Tongue (tissue), 2 donors: ENCODE results near the gene LRRTM1. TPM values are rescaled to one million over a fixed set of nuclear protein-coding genes. Genes with fewer than 3 reads are reported as not detected.

Experiments used
- DNase-seq: peaks from one replicate; pipeline ENCODE4 v3.0.0-alpha.2; 2015
- total RNA-seq: library from RNA; depleted of rRNA; stranded (reverse); fragments of >200 nt; gene quantifications from one replicate; pipeline ENCODE4 v1.2.3, GENCODE V29; 2014

Gene LRRTM1
- total RNA-seq, 1 donor from 2014 or later: 0.62 TPM

- DNase-seq: no peak
These were observed 2.1 kb downstream of the LRRTM1 start for GRCh38 chr2:80302314-80303005.

- DNase-seq: no peak
These were observed 2.6 kb downstream of the LRRTM1 start for GRCh38 chr2:80302001-80302313.

GRCh38 chr2:80300954-80301353, 3.6 kb downstream of the LRRTM1 start:
- no peak for DNase-seq

DNA sequence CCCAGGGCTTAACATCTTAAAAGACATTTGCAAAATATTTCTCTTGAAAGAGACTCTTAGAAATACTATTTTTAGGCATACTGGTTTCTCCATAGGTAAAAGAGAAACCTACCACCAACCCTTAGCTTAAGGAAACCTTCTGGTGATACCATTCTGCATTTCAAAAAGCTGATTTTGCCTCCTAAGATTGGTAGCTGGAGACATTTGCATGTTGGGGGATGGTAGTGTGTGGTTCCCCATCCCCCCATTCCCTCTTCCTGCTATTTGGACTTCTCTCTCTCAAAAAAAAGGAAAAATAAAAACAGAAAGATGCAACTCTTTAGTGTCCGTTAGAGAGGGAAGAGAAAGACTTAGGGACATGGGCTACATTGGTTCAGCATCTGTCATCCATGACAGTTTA, 4.2 kb downstream of the LRRTM1 start:
- no peak for DNase-seq

DNA sequence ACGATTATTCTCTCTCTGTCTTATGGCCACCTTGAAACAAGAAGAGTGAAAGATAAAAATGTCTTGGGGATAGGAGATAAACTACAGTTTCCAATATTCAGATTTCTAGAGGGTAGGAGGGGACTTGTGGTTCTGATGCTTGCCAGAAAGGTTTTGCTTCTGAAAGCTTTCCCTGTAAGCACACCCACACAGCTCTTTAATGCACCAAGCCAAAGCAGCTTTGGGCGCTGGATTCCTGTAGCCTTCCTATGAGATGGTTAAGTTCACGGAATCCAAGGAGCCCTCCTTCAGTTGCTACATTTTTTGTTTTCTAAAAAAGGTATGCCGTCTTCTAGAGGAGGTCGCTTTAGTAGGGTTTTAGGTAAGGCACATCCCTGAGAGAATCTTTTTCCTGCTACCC, 4.9 kb downstream of the LRRTM1 start:
- no peak for DNase-seq

- no peak for DNase-seq
These were observed 5.6 kb downstream of the LRRTM1 start for GRCh38 chr2:80298954-80299353.

- DNase-seq: no peak
These were observed 11.5 kb downstream of the LRRTM1 start for GRCh38 chr2:80293039-80293438.

- DNase-seq: no peak
These were observed 12.1 kb downstream of the LRRTM1 start for GRCh38 chr2:80292474-80292873.

GRCh38 chr2:80291656-80292055, 12.9 kb downstream of the LRRTM1 start:
- DNase-seq: peak; percentile 38

DNA sequence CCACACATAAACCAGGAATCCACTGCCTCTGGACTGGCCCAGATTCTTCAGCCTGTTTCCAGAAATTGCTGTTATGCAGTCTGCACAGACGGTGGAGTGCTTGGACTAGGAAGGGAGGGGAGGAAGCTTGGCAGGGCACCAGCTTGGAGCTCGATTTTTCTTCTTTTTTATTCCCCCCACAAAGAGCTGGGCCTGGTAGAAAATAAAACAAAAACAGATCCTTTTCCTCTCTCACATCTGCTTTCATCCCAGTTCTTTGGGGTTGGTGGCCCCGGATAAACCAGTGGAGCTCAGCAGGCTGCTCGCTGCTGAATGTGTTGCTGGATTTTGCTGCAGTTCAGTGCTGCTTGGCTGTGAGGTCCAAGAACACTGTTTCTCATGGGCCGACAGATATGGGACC, 16.0 kb downstream of the LRRTM1 start:
- DNase-seq: peak; percentile 77

DNA sequence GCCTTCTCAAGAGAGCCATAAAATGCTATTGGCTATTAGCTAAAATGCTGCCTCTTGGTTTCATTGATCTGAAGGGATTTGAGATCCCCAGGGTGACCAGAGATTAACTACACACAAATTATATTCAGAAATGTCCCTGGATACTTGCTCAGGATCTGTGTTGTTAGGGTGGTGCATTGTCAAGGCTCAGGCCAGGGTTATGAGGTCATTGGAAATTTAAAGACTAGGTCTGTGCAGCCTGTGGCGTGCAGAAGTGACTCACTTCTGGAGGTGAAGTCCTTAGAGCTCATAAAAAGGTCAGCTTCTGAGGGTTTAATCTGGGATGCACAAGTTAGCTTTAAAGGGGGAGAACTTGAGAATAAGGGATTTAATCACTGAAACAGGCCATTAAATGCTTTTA, 23.5 kb downstream of the LRRTM1 start:
- no peak for DNase-seq

DNA sequence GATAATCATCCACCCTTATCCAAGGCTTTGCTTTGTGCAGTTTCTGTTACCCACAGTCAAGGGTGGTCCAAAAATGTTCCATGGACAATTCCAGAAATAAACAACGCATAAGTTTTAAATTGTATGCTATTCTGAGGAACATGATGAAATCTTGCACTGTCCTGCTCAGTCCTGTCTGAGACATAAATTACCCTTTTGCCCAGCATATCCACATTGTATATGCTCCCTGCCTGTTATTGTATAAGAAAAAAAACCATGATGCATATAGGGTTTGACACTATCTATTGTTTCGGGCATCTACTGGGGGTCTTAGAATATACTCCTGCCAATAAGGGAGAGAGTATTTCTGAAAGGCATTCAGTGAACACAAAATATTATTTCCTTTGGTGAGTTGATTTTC, 24.0 kb downstream of the LRRTM1 start:
- no peak for DNase-seq

- no peak for DNase-seq
These were observed 34.7 kb downstream of the LRRTM1 start for GRCh38 chr2:80269806-80270205.

DNA sequence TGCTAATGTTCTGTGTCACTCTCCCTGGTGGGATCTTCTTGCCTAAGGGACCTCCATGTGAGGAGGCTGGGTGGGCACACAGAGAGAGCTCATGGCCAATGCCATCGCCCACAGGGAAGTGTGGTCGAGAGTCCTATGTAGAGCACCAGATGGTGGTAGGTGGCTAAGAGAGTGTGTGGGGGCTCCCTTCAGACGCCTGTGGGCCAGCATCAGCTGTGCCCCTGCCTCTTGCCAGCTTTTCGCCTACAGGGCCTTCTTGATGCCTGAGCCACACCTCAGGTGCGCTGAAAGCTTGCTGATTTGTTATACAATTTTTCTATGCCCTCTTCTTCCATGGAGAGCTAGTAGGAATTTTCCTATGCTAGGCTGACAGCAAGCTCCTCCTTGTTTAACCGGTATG, 38.3 kb downstream of the LRRTM1 start:
- DNase-seq: no peak

DNA sequence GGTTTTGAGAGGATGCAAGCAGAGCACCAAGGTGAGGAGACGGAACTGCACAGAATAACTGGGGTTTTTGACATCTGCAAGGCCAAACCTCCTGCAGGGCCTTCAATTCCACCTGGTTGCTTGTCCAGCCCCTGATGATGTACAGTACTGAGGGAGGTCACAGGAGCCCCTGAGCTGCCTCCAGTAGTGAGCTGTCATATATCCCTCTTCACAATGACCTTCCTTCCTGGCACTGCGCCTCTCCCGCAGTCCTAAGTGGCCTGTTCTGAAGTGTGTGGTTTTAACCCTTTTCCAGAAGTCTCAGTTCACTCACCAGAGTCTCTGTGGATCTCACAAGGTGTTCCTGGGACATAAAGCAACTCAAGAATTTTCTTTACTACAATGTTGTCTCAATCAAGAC, 45.3 kb downstream of the LRRTM1 start:
- no peak for DNase-seq

GRCh38 chr2:80258793-80259192, 45.8 kb downstream of the LRRTM1 start:
- DNase-seq: no peak

- peak; percentile 13 for DNase-seq
These were observed 46.2 kb downstream of the LRRTM1 start for GRCh38 chr2:80258341-80258740.

GRCh38 chr2:80257450-80257849, 47.1 kb downstream of the LRRTM1 start:
- no peak for DNase-seq

DNA sequence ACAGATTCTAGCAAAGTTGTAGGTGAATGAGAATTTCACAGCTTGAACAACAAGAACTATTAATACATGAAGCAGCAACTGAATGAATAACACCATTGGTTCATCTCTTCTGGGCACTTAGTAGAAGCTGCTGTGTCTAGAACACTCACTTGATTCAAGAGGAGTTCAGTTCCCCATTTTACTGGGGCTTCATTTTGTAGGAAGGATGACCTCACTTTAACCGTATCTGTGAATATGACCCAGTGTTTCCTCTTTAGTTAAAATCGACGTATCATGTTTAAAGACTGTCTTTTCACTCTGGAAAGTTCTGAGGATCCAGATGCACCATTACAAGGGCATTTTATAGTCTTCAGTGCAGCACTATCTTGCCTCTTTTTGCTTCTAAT, 47.8 kb downstream of the LRRTM1 start:
- no peak for DNase-seq

DNA sequence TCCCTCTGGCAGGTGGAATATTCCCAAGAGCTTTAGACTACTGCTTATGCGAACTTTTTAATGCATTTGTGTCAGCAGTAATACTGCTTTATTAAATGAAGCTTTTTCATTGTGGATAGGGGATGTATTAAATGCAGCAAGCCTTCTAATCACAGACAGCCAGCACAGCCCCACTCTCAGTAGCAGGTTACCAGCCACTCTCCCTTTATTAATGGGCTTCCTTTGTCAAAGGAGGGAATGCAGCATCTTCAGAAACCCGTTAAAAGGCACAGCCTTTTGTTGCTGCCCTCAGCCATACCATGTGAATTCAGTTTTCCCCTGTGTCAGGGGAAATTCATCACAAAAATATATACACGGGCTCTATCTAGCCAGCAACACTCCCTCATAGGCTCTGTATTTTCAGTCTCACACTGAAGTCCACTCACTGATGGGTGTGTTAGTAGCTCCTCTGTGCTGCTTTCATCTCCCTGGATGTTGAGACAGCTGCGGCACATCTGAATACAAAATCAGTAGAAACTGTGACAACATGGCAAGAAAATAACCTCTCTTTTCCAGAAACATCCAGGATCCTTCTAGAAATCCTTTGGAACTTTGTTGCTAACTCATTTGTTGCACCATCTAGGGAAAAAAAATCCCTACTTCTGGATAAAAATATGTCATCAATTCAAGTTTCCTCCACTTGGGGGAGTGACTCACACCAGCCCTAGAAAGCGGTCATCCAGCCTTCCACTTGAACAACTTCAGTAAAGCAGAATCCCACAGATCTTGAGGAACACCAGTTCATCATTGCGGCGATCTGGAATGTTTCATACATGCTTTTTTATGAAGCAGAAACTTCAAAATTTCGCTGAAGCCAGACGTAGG, 48.4 kb downstream of the LRRTM1 start:
- no peak for DNase-seq

DNA sequence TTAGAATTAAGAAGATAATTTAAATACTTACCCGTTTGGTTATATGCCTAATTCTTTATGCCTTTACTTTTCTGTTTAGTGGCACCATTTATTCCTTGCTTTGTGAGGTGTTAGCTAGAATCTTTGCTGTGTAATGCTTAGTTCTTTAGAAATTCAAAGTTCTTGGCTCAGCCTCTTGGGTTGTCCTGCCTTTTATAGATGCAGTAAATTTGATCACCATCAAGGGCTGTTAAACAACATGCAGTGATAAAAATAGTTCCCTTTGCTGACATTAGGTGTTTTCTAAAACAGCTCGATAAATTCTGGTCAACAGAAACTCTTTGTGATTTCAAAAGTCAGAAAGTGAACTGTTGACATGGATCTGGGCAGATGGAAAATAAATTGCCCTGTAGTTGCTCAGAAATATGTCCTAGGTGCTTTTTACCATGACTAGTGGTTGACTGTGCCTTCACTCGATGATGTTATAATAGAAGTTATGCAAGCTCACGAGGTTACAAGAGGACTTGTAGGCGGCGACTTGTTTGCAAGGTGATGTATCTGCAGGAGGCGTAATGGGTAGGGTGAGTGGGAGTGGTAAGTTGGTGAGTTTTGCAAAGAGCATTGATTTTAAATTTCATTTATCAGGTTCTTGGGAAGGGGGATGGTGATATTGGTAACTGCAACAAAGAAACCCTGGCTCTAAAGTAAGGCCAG, 52.1 kb downstream of the LRRTM1 start:
- DNase-seq: no peak
